Glomerular endothelial cell (primary cell): ENCODE measurements around the gene PPP1R2. TPM values are rescaled to one million over a fixed set of nuclear protein-coding genes. Genes with fewer than 3 reads are reported as not detected.
"Not testable (repeated sequence)": the region's sequence is repeated elsewhere in the genome, so short reads cannot be mapped to it uniquely, and the experiment has no call there.

Source experiments
- DNase-seq: peaks from one replicate; pipeline ENCODE4 v3.0.0-alpha.2; 2011; ENCODE audit warnings: low read depth, low spot score; ENCODE audit errors: extremely low read depth
- total RNA-seq: library from RNA; depleted of rRNA; stranded (reverse); fragments of >200 nt; gene quantifications from 2 replicates; pipeline ENCODE4 v1.2.3, GENCODE V29; 2015

Gene PPP1R2
- total RNA-seq, result 24.7 and 38.0 TPM in 2 replicates

DNA sequence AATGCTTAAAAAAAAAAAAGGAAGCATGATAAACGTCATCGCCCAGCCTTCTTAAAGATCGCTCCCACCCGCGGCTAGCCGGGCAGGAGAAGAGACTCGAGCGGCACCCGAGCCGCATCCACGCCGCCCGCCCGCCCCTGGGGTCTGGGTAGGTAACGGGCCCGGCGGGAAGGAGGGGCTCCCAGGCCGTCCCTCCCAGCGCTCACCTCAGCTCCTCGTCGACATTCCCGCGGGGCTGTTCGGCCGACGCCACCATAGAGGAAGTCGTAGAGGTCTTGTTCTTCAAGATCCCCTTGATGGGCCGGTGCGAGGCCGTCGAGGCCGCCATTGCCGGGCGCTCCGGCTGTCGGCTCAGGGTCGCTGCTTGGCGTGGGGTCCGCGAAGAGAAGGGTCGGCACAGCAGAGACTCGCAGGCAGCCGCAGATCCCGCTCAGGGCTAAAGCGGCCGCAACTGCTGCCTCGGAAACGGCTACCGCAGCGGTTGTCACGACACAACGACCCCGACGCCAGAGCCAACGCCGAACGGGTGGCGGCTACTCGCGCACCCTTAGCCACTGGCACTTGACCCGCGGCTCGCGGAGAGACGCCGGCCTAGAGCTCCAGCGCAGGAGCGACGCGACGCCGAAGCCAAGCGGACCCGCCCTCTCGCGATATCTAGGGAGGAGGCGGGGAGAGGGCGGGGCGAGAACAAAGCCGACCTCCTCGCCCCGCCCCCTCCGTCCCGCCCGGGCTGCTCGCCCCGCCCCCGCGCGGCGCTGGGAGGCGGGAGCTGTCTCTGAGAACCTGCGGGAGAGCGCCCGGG, at the start of gene PPP1R2:
Gene PPP1R2 (minus strand): TSS at position 628 of the 802 bp plus-strand sequence. CDS start 300 bp downstream, at position 328.
- peak; percentile 44 for DNase-seq

GRCh38 chr3:195591852-195592251, 48.7 kb upstream of the PPP1R2 start:
- no peak for DNase-seq

- no peak for DNase-seq
Observed at GRCh38 chr3:195591220-195591619, 48.1 kb upstream of the PPP1R2 start.

DNA sequence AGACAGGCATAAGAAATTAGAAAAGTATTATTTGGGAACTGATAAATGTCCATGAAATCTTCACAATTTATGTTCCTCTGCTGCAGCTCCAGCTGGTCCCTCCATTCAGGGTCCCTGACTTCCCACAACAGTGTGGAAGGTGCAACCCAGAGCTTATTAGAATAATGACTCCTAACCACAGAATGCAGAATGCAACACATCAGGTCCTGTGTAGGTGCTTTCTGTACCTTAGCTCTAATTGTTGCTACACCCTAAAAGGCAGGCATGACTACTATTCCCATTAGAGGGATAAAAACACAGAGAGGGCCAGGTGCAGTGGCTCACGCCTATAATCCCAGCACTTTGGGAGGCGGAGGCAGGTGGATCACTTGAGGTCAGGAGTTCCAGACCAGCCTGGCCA, 47.3 kb upstream of the PPP1R2 start:
- not testable (repeated sequence) for DNase-seq

DNA sequence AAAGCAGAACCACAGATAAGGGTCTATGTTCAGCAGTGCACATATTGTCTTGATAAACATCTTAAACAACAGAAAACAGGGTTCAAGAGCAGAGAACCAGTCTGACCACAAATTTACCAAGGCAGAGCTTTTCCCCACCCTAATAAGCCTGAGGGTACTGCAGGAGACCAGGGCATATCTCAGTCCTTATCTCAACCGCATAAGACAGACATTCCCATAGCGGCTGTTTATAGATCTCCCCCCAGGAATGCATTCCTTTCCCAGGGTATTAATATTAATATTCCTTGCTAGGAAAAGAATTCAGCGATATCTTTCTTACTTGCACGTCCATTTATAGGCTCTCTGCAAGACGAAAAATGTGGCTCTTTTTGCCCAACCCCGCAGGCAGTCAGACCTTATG, 46.7 kb upstream of the PPP1R2 start:
- DNase-seq, result not testable (repeated sequence)

DNA sequence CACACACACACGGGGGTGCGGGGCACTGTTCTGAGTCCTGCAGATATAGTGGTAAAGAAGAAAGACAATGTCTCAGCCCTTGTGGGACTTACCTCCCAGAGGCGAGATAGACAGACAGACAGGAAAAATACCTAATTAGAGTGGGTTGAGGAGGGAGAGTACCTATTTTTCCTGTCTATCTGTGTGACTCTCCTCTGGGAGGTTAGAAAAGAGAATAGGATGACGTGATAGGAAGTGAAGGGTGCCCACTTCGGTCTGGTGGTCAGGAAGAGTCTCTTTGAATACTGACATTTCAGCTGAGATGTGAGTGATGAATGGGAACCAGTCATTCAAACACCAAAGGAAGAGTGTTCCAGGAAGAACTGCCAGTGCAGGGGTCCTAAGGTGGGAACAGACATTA, 44.7 kb upstream of the PPP1R2 start:
- DNase-seq, result no peak

- no peak for DNase-seq
Observed at GRCh38 chr3:195587406-195587805, 44.3 kb upstream of the PPP1R2 start.

DNA sequence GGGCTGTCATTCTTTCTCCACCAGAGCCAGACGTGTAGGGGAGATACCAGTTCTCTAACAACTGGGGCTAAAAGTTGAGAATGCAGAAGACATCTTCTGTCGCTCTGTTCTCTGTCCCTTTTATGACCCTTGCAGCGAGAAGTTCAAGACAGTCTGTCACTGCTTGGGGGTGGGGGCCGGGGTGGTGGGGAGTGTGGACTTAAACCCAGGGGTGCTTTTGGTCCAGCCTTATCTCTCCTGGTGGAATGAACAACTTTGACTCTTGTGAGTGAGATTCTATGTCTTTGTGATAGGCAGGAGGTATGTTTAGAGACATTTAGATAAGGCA, 41.4 kb upstream of the PPP1R2 start:
- no peak for DNase-seq

GRCh38 chr3:195583831-195584542, 40.9 kb upstream of the PPP1R2 start, which contains the start of gene APOD:
Gene APOD (minus strand): TSS chr3:195583940. CDS start chr3:195579461, 4,479 bp downstream.
- no peak for DNase-seq

DNA sequence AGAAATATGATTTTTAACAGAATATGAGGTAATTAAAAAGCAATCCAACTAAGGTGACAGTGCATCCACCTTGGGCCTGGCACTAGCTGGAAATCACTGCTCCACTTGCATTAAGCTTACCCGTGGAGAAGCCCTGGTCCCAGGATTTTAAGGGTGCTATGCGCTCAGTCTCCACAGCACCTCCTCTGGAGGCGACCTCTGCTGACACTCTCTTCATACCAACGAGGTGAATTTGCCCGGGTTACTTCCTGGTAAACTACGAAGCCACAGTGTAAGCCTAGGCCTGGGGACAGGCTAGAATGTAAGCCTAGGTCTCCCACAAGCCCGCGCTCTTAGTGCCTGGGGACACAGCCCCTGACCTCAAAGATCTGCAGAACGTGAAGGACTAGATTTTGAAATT, 39.8 kb upstream of the PPP1R2 start:
- no peak for DNase-seq

DNA sequence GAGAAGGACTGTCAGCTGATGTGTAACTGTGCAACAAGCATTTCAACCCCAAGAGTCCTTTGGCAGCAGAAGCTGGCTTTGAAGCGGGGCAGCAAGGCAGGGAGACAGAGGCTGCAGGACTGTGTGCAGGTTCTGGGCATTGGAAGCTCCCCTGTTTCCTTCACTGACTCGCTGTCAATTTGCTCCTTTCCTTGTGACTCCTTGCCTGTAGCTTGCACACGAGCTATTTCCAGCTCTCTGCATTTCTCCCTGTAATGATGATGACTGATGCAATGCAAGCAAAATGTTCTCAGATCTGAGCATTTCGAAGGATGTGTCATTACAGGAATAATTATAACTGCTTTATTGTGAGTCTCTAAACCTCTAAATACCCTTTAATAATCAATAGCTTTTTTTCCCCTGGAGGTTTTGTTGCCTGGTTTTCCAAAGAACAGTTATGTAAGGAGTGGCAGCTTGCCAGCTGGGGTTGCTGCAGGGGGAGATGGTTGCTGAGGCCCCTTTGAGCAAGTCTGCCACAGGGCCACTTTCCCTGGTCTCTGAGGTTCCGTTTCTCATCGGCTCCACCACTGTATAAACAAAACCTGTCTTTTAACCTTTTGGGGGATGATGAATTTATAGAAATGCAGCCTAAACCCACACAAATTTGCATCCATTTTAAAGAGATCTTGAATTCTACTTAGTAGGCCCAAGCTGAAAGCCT, 37.8 kb upstream of the PPP1R2 start:
- no peak for DNase-seq

GRCh38 chr3:195579281-195579680, 36.2 kb upstream of the PPP1R2 start:
- no peak for DNase-seq

DNA sequence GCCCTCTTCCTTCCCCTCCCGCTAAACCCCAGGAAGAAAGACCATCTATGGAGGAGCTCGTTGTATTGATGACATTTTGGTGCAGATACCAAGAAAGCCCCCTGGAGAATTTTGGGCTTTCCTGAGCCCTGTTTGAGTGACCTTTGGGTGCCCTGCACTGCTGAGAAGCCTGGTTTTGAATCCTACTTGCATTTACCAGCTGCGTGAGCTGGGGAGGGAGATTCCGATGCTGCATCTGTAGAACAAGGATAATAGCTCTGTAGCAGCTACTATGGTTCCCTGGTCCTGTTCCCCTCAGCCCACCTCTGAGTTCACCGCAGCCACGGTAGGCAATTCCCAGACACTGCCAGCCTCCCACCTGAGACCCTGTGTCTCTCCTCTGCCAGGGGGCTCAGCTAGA, 35.4 kb upstream of the PPP1R2 start:
- DNase-seq, result no peak

DNA sequence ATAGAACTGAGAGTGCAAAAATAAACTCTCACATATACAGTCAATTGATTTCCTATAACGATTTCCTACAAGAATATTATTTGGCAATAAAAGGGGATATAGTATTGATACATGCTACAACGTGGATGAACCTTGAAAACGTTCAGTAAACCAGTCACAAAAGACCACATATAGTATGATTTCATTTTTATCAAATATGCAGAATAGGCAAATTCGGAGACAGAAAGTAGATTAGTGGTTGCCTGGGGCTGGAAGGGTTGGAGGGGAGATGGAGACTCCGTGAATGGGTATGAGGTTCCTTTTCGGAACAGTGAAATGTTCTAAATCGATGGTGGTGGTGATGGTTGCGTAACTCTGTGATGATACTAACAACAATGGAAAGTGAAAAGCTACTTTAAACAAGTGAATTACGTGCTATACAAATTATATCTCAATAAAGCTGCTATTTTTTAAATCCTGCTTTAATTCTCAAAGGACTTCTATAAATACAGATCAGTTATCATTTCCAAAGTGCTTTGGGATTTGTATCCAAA, 34.6 kb upstream of the PPP1R2 start:
- no peak for DNase-seq

- no peak for DNase-seq
Observed at GRCh38 chr3:195574497-195575304, 31.6 kb upstream of the PPP1R2 start.

GRCh38 chr3:195573611-195574496, 30.7 kb upstream of the PPP1R2 start:
- DNase-seq, result no peak

- no peak for DNase-seq
Observed at GRCh38 chr3:195571361-195571760, 28.2 kb upstream of the PPP1R2 start.

DNA sequence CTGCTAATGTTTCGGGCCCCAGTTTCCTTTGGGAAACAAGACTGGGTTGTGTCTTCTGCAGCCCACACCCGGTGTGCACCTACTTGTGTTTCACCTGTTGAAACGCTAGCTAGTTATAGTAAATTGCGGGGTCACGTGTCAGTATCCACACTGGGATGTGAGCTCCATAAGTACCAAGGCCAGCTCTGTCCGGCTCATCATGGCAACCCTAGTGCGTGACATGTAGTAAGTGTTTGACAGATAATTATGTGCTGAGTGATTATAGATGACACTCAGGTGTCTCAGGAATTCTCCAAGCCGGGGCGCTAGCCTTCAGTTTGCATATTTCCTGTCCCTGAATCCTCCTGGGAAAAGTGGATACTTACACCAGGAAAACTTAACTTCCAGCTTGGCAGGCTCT, 27.8 kb upstream of the PPP1R2 start:
- no peak for DNase-seq

DNA sequence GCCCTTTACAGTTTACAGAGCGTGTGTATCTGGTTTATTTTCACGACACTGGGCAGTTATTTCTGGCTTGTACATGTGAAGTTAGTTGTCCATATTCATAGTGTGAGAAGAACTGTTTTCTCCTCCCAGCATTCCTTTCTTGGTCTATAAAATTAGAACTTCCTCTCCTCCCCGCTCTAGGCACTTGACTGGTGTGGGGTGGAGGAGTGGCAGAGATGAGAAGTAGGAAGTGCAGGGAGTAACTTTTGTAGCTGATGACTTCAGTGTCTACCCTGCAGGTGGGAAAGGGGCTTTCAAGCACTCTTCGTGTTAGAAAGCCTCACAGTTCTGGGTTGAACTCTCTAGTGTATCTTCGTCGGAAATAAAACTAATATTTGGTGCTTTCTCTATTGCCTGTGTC, 27.2 kb upstream of the PPP1R2 start:
- DNase-seq, result no peak
